ENCODE data around the gene KLHL40.

The KLHL40 gene

DNA sequence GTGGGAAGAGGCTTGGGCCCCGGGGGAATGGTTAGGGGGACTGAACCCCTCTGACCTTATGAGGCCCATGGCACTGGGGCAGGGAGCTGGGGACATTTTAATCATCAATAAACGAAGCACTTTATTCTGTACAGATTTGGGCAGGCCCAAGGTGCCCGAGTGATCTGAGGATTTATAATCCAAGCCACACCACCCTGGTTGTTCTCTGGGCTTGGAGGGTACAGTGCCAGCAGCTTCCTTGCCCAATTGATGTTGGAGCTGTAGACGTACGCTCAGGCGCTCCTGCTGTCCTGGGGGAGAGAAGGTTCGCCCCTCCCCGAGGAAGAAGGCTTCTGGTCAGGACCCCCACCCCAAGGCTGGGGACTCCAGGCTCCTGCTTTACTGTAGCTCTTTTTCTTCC is 19.3 kb upstream of the KLHL40 start:
- DNase-seq (ENCODE audit: low read depth) = no peak
- H3K4me3 ChIP-seq (ENCODE audit: low read length) = no peak overlapping the region
- TF ChIP-seq, protein P1, sequence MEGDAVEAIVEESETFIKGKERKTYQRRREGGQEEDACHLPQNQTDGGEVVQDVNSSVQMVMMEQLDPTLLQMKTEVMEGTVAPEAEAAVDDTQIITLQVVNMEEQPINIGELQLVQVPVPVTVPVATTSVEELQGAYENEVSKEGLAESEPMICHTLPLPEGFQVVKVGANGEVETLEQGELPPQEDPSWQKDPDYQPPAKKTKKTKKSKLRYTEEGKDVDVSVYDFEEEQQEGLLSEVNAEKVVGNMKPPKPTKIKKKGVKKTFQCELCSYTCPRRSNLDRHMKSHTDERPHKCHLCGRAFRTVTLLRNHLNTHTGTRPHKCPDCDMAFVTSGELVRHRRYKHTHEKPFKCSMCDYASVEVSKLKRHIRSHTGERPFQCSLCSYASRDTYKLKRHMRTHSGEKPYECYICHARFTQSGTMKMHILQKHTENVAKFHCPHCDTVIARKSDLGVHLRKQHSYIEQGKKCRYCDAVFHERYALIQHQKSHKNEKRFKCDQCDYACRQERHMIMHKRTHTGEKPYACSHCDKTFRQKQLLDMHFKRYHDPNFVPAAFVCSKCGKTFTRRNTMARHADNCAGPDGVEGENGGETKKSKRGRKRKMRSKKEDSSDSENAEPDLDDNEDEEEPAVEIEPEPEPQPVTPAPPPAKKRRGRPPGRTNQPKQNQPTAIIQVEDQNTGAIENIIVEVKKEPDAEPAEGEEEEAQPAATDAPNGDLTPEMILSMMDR (conservative IDR thresholded peaks at IDR 0.05; ENCODE audit: low read depth, low read length) = no peak

DNA sequence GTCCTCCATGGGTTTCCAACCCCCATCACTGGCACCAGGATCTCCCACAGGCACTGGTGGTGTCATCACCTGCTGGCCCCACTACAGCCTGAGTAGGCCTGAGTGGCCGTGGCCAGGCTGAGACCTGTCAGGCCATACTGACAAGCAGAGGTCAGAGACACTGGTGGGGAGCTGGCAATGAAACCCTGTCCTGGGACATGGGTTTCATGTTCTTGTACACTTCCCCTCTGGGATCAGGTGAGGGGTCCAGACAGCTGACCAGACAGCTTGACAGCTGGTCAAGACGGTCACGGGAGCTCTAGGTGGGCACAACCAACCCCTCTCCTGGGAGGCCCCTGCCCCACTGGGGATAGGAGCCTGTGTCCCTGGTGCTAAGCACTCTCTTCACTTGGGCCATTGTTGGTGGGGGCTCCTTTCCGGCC is 18.7 kb upstream of the KLHL40 start:
- TF ChIP-seq, protein P1 (conservative IDR thresholded peaks at IDR 0.05; ENCODE audit: low read depth, low read length) = no peak
- no peak for DNase-seq (ENCODE audit: low read depth)
- no peak overlapping the region for H3K4me3 ChIP-seq (ENCODE audit: low read length)

DNA sequence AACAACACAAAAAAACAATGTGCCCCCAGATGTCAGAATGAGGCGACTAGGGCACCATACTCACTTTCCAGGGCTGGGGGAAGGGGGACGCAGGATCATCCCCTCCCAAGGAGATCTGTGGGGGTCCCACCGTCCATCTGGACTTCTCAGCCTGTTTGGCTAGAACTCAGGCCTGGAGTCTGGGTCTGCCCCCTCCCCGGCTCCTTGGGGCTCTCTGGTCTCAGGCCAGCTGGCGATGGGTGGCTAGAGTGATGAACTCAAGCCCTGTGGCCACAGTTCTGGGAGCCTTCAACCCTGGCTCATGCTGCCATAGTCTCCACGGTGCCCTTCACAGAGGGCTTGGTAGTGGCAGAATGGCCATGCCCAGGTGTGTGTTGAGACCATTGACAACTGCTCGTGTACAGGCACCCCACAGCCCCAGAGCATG is 18.2 kb upstream of the KLHL40 start:
- TF ChIP-seq, protein P1 (conservative IDR thresholded peaks at IDR 0.05; ENCODE audit: low read depth, low read length) = no peak
- DNase-seq (ENCODE audit: low read depth) = no peak
- H3K4me3 ChIP-seq (ENCODE audit: low read length) = no peak overlapping the region

DNA sequence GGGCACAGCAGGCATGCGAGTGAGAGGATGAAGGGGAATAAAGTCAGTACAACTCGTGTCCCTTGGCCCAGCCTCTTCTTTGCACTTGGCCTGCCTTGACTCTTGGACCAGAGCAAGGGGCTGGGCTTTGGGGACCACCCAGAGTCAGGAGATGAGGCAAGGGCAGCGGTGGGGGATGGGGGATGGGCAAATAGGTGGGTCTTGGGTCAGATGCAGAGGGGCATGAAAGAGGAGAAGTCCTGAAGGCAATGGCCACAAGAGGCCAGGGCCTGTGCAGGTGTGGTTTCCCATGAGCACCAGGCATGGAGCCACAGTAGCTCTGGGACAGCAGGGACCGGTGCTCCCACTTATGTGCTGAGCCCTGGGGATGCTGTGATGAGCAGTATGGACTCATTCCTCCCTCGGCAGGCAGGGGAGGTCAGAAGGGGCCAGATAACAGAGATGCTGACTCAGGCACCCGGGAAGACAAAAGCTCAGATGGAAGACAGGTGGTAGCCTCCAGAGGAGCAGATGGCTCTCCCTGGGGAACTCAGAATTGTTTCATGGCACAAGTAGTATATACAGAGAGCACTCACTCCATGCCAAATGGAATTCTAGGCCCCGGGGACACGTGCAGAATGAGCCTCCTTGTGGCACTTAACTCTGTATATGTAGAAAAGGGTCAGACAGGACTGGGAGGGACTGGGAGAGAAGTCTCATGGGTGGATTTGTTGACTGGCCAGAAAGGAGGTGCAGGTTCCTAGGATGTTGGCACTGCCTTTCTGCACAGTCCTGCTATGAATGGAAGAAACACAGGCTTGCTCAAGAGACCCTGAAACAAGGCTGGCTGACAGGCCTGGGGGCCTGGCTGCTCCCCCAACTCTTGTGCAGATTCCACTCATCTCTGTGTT is 17.6 kb upstream of the KLHL40 start:
- no peak for DNase-seq (ENCODE audit: low read depth)
- TF ChIP-seq, protein P1 (conservative IDR thresholded peaks at IDR 0.05; ENCODE audit: low read depth, low read length) = no peak
- no peak overlapping the region for H3K4me3 ChIP-seq (ENCODE audit: low read length)

DNA sequence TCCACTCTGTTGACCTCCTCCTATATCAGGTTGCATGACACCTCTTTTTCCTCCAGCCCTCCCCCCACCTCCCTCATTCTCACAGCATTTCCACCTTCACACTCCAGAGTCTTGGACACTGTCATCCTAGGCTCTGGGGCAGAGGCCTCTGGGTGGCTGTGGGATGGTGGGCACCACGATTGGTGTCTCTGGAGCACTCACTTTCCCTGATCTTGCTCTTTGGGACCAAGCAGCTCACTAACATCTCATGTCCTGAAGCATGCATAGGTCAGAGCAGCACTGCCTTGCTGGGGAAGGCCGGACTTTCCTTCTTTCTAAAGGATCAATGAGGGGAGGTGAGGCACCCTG is 16.9 kb upstream of the KLHL40 start:
- no peak for DNase-seq (ENCODE audit: low read depth)
- no peak overlapping the region for H3K4me3 ChIP-seq (ENCODE audit: low read length)
- TF ChIP-seq, protein P1 (conservative IDR thresholded peaks at IDR 0.05; ENCODE audit: low read depth, low read length) = no peak

DNA sequence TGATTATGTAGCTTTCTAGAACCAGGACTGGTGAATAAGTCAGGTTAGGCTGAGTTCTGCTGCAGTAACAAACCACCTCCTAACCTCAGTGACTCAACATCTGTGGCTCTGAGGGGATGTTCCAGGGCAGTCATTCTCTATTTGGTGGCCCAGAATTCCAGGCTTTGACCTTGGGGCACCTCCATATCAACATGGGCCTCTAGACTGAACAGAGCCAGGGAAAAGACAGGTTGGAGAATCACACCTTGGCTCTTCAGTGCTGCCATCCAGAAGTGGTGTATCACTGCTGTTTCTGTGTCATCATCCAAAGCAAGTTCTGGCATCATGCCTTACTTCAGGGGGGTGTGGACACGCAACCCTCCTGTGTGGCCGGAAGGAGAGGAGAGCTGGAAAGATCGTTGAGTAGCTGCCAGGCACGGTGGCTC is 16.5 kb upstream of the KLHL40 start:
- DNase-seq (ENCODE audit: low read depth) = no peak
- H3K4me3 ChIP-seq (ENCODE audit: low read length) = no peak overlapping the region
- TF ChIP-seq, protein P1 (conservative IDR thresholded peaks at IDR 0.05; ENCODE audit: low read depth, low read length) = no peak

DNA sequence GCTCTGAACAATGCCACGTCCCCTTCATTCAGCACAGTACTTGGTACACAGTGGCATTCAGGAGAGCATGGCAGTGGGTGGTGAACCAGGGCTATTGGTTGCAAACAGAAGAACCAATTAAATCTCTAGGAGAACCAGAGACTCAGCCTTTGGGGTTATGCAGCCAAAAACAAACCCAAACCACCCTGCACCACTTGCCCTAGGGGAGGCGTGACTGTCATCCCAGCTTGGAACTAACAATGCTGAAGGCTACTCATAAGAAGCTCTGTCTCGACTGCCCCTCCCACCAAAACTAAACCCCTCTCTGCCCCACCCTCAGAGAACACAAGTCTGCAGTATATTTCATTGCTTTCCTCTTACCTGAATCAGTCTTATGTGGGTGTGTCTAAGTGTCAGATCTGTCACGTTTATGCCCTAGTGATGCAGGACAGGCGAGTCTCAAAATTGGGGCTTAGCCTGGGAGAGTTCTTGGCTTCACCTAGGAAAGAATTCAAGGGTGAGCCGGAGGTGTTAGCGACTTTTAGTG is 15.2 kb upstream of the KLHL40 start:
- TF ChIP-seq, protein P1 (conservative IDR thresholded peaks at IDR 0.05; ENCODE audit: low read depth, low read length) = no peak
- no peak overlapping the region for H3K4me3 ChIP-seq (ENCODE audit: low read length)
- no peak for DNase-seq (ENCODE audit: low read depth)
